Esophagus (tissue), 2 donors: ENCODE measurements around the gene ANKK1. TPM values are rescaled to one million over a fixed set of nuclear protein-coding genes. Genes with fewer than 3 reads are reported as not detected.

Experiments
- H3K27ac ChIP-seq, 2 donors: one replicate each; pipeline ENCODE4 v1.5.1; 2013; ENCODE audit warnings: low read depth in 2 of 2, mild to moderate bottlenecking in 2 of 2, inconsistent platforms in 1 of 2, low read length in 1 of 2, moderate library complexity in 1 of 2
- H3K27me3 ChIP-seq, 2 donors: one replicate each; pipeline ENCODE4 v1.6.1; 2013; ENCODE audit warnings: low read length in 2 of 2, control low read depth in 1 of 2, mild to moderate bottlenecking in 1 of 2; ENCODE audit not compliant: insufficient read depth in 2 of 2, control insufficient read depth in 1 of 2
- H3K36me3 ChIP-seq, 2 donors: one replicate each; pipeline ENCODE4 v1.6.1; 2013; ENCODE audit warnings: low read length in 1 of 2; ENCODE audit not compliant: control insufficient read depth in 2 of 2, insufficient read depth in 2 of 2
- H3K4me1 ChIP-seq, 2 donors: one replicate each; pipeline ENCODE4 v1.6.1; 2013; ENCODE audit warnings: low read length in 1 of 2; ENCODE audit not compliant: control insufficient read depth in 2 of 2, insufficient read depth in 2 of 2
- H3K4me3 ChIP-seq, 2 donors: one replicate each; pipeline ENCODE4 v1.5.1; 2013; ENCODE audit warnings: low read length in 2 of 2, mild to moderate bottlenecking in 2 of 2, low read depth in 1 of 2, moderate library complexity in 1 of 2
- H3K9me3 ChIP-seq, 2 donors: one replicate each; pipeline ENCODE4 v1.6.1; 2013; ENCODE audit warnings: mild to moderate bottlenecking in 2 of 2, low read depth in 1 of 2, low read length in 1 of 2, moderate library complexity in 1 of 2; ENCODE audit not compliant: control insufficient read depth in 2 of 2, insufficient read depth in 1 of 2
- WGBS, 2 donors: extraction: QIAGEN DNeasy Blood & Tissue Kit; methylation state at CpG; one replicate each; pipeline ENCODE4 v1.1.7; 2013; 5-methylcytosine and 5-hydroxymethylcytosine counted together
- polyA plus RNA-seq, 2 donors: library from polyadenylated mRNA; stranded (reverse); fragments of 200-250 nt; gene quantifications; one replicate each; pipeline ENCODE4 v1.2.3, GENCODE V29; 2013
- donor health status: healthy with polysubstance abuse.
- donor health status: Bipolar disorder and iron deficiency.

ANKK1 gene
- polyA plus RNA-seq, 2 donors = 0.67 to 0.88 TPM

GRCh38 chr11:113393501-113393985 lies 6.0 kb downstream of the ANKK1 start:
- Histone ChIP-seq H3K4me1 (no peaks in the 10 kb centered on the region), H3K9me3 (no peaks in the 10 kb centered on the region), H3K27ac (no peak overlapping the region), H3K36me3 (no peaks in the 10 kb centered on the region), H3K27me3 (no peaks in the 10 kb centered on the region), H3K4me3 (no peak overlapping the region)
- WGBS, 2 donors = 75 to 81% methylated on average over 8 of the region's 8 CpGs

GRCh38 chr11:113394919-113395318 lies 7.3 kb downstream of the ANKK1 start:
- Histone ChIP-seq H3K27me3 (no peaks in the 10 kb centered on the region), H3K4me3 (no peak overlapping the region), H3K36me3 (no peaks in the 10 kb centered on the region), H3K27ac (no peak overlapping the region), H3K9me3 (peaks cover 0 to 3% of the 10 kb centered on the region in 2 donors), H3K4me1 (no peaks in the 10 kb centered on the region)
- WGBS, 2 donors = 86 to 94% methylated on average over 11 of the region's 11 CpGs

GRCh38 chr11:113395782-113396336 lies 8.3 kb downstream of the ANKK1 start:
- Histone ChIP-seq H3K4me3 (no peak overlapping the region), H3K27me3 (no peaks in the 10 kb centered on the region), H3K9me3 (peaks cover 0 to 3% of the 10 kb centered on the region in 2 donors), H3K4me1 (no peaks in the 10 kb centered on the region), H3K27ac (no peak overlapping the region), H3K36me3 (no peaks in the 10 kb centered on the region)
- WGBS, 2 donors = 91 to 95% methylated on average over 9 of the region's 9 CpGs

GRCh38 chr11:113396690-113397089 lies 9.1 kb downstream of the ANKK1 start:
- WGBS, 2 donors = 70 to 79% methylated on average over 1 of the region's 1 CpG
- Histone ChIP-seq H3K9me3 (peaks cover 0 to 3% of the 10 kb centered on the region in 2 donors), H3K27me3 (no peaks in the 10 kb centered on the region), H3K36me3 (no peaks in the 10 kb centered on the region), H3K27ac (no peak overlapping the region), H3K4me1 (peaks cover 0 to 1% of the 10 kb centered on the region in 2 donors), H3K4me3 (no peak overlapping the region)

- H3K36me3 ChIP-seq = no peaks in the 10 kb centered on the region
- WGBS, 2 donors = 75 to 82% methylated on average over 7 of the region's 7 CpGs
- H3K4me1 ChIP-seq = peaks cover 0 to 5% of the 10 kb centered on the region in 2 donors
- peaks cover 0 to 3% of the 10 kb centered on the region in 2 donors for H3K9me3 ChIP-seq
- H3K27ac ChIP-seq = no peak overlapping the region
- H3K4me3 ChIP-seq = no peak overlapping the region
- no peaks in the 10 kb centered on the region for H3K27me3 ChIP-seq
These were observed 9.6 kb downstream of the ANKK1 start for GRCh38 chr11:113397212-113397611.

- Histone ChIP-seq H3K27ac (no peak overlapping the region), H3K4me3 (no peak overlapping the region), H3K9me3 (peaks cover 0 to 3% of the 10 kb centered on the region in 2 donors), H3K27me3 (no peaks in the 10 kb centered on the region), H3K4me1 (peaks cover 0 to 5% of the 10 kb centered on the region in 2 donors), H3K36me3 (no peaks in the 10 kb centered on the region)
- WGBS, 2 donors = 58 to 81% methylated on average over 4 of the region's 4 CpGs
These were observed 10.2 kb downstream of the ANKK1 start for GRCh38 chr11:113397821-113398220.

GRCh38 chr11:113398669-113399430 lies 11.3 kb downstream of the ANKK1 start:
- H3K27me3 ChIP-seq = no peaks in the 10 kb centered on the region
- peaks cover 0 to 5% of the 10 kb centered on the region in 2 donors for H3K4me1 ChIP-seq
- no peaks in the 10 kb centered on the region for H3K36me3 ChIP-seq
- H3K27ac ChIP-seq = no peak overlapping the region
- 84 to 87% methylated on average over 24 of the region's 24 CpGs for WGBS, 2 donors
- no peak overlapping the region for H3K4me3 ChIP-seq
- H3K9me3 ChIP-seq = peaks cover 0 to 3% of the 10 kb centered on the region in 2 donors

- H3K4me3 ChIP-seq = no peak overlapping the region
- H3K9me3 ChIP-seq = peaks cover 0 to 3% of the 10 kb centered on the region in 2 donors
- H3K27me3 ChIP-seq = no peaks in the 10 kb centered on the region
- WGBS, 2 donors = 69 to 70% methylated on average over 5 of the region's 5 CpGs
- H3K36me3 ChIP-seq = no peaks in the 10 kb centered on the region
- H3K4me1 ChIP-seq = peaks cover 3 to 5% of the 10 kb centered on the region in 2 donors
- no peak overlapping the region for H3K27ac ChIP-seq
These were observed 13.2 kb downstream of the ANKK1 start for GRCh38 chr11:113400631-113401230.

GRCh38 chr11:113401718-113402117 lies 14.1 kb downstream of the ANKK1 start:
- Histone ChIP-seq H3K27me3 (no peaks in the 10 kb centered on the region), H3K4me1 (peaks cover 5 to 6% of the 10 kb centered on the region in 2 donors), H3K9me3 (peaks cover 0 to 3% of the 10 kb centered on the region in 2 donors), H3K27ac (no peak overlapping the region), H3K4me3 (no peak overlapping the region), H3K36me3 (no peaks in the 10 kb centered on the region)
- WGBS, 2 donors = 3 to 13% methylated on average over 2 of the region's 2 CpGs
